Trophoblast cell (in vitro differentiated cells and primary cell): ENCODE results near the gene TMEM150A.
"Not testable (repeated sequence)": the region's sequence is repeated elsewhere in the genome, so short reads cannot be mapped to it uniquely, and the experiment has no call there.

Experiments
- DNase-seq, 2 donors: peaks; one replicate each; pipeline ENCODE4 v3.0.0-alpha.2; 2016
- H2AFZ ChIP-seq: 2 replicates; pipeline ENCODE4 v1.6.1; 2013; ENCODE audit warnings: low read length, moderate library complexity, mild to moderate bottlenecking; ENCODE audit not compliant: insufficient read depth, poor library complexity
- H2AK5ac ChIP-seq: 2 replicates; pipeline ENCODE4 v1.6.1; 2013; ENCODE audit warnings: mild to moderate bottlenecking, low read length
- H2BK120ac ChIP-seq: 2 replicates; pipeline ENCODE4 v1.6.1; 2013; ENCODE audit warnings: low read length, mild to moderate bottlenecking, moderate library complexity; ENCODE audit not compliant: insufficient read depth, poor library complexity
- H2BK12ac ChIP-seq: 2 replicates; pipeline ENCODE4 v1.6.1; 2013; ENCODE audit warnings: mild to moderate bottlenecking, low read length, moderate library complexity
- H2BK5ac ChIP-seq: 2 replicates; pipeline ENCODE4 v1.6.1; 2013; ENCODE audit warnings: low read length, low read depth, moderate library complexity, mild to moderate bottlenecking; ENCODE audit not compliant: poor library complexity
- H3K14ac ChIP-seq: 2 replicates; pipeline ENCODE4 v1.6.1; 2013; ENCODE audit warnings: mild to moderate bottlenecking, low read length
- H3K18ac ChIP-seq: 2 replicates; pipeline ENCODE4 v1.6.1; 2013; ENCODE audit warnings: mild to moderate bottlenecking, low read length
- H3K23ac ChIP-seq: 2 replicates; pipeline ENCODE4 v1.6.1; 2013; ENCODE audit warnings: low read length
- H3K27ac ChIP-seq: 2 replicates; pipeline ENCODE4 v1.5.1; 2013; ENCODE audit warnings: low read depth, mild to moderate bottlenecking, inconsistent platforms, low read length, moderate library complexity
- H3K27me3 ChIP-seq: 2 replicates; pipeline ENCODE4 v1.6.1; 2013; ENCODE audit warnings: inconsistent platforms, mild to moderate bottlenecking, low read length, moderate library complexity; ENCODE audit not compliant: insufficient read depth
- H3K36me3 ChIP-seq, 2 experiments: 1 replicate in 1 of 2; 2 replicates in 1 of 2; pipeline ENCODE4 v1.6.1; 2013; ENCODE audit warnings: low read length in 2 of 2, mild to moderate bottlenecking in 2 of 2, moderate library complexity in 1 of 2; ENCODE audit not compliant: insufficient read depth in 2 of 2, control insufficient read depth in 1 of 2
- H3K4ac ChIP-seq: 2 replicates; pipeline ENCODE4 v1.6.1; 2013; ENCODE audit warnings: low read depth, mild to moderate bottlenecking, low read length, moderate library complexity
- H3K4me1 ChIP-seq, 2 experiments: 1 replicate in 1 of 2; 2 replicates in 1 of 2; pipeline ENCODE4 v1.6.1; 2013; ENCODE audit warnings: low read length in 2 of 2, mild to moderate bottlenecking in 2 of 2, moderate library complexity in 1 of 2; ENCODE audit not compliant: insufficient read depth in 2 of 2, control insufficient read depth in 1 of 2
- H3K4me2 ChIP-seq: 2 replicates; pipeline ENCODE4 v1.6.1; 2013; ENCODE audit warnings: inconsistent platforms, mild to moderate bottlenecking, low read length, moderate library complexity
- H3K4me3 ChIP-seq: 2 replicates; pipeline ENCODE4 v1.5.1; 2013; ENCODE audit warnings: mild to moderate bottlenecking, low read depth, low read length, inconsistent platforms
- H3K79me1 ChIP-seq: one replicate; pipeline ENCODE4 v1.6.1; 2013; ENCODE audit warnings: low read length
- H3K79me2 ChIP-seq: 2 replicates; pipeline ENCODE4 v1.6.1; 2013; ENCODE audit warnings: low read length, mild to moderate bottlenecking; ENCODE audit not compliant: control insufficient read depth, insufficient read depth, poor library complexity
- H3K9ac ChIP-seq: 2 replicates; pipeline ENCODE4 v1.6.1; 2013; ENCODE audit warnings: mild to moderate bottlenecking, low read length
- H3K9me3 ChIP-seq: 2 replicates; pipeline ENCODE4 v1.6.1; 2013; ENCODE audit warnings: low read depth, mild to moderate bottlenecking, control low read depth, inconsistent platforms, low read length; ENCODE audit not compliant: insufficient read depth
- H4K12ac ChIP-seq: 2 replicates; pipeline ENCODE4 v1.6.1; 2013; ENCODE audit warnings: low read depth, mild to moderate bottlenecking, low read length, moderate library complexity
- H4K8ac ChIP-seq: 2 replicates; pipeline ENCODE4 v1.6.1; 2013; ENCODE audit warnings: low read depth, mild to moderate bottlenecking, low read length, moderate library complexity
- H4K91ac ChIP-seq: one replicate; pipeline ENCODE4 v1.6.1; 2013; ENCODE audit warnings: low read depth, mild to moderate bottlenecking, low read length, moderate library complexity
- WGBS: extraction: QIAGEN DNeasy Blood & Tissue Kit; methylation state at CpG from one replicate; pipeline ENCODE4 v1.1.7; 2013; ENCODE audit warnings: missing lambda C conversion rate; ENCODE audit not compliant: insufficient read length, insufficient coverage; ENCODE audit errors: extremely low coverage; 5-methylcytosine and 5-hydroxymethylcytosine counted together

Gene TMEM150A

GRCh38 chr2:85619617-85620016 is 17.1 kb upstream of the TMEM150A start:
- Histone ChIP-seq H3K27ac (no peak overlapping the region), H3K18ac (no peak overlapping the region), H2BK5ac (no peak overlapping the region), H3K27me3 (no peaks in the 10 kb centered on the region), H3K4me1 (no peaks in the 10 kb centered on the region), H4K8ac (no peak overlapping the region), H3K9me3 (no peaks in the 10 kb centered on the region), H3K23ac (no peak overlapping the region), H3K14ac (no peak overlapping the region), H4K91ac (no peak overlapping the region), H2BK120ac (no peak overlapping the region), H4K12ac (no peak overlapping the region), H3K79me2 (peaks cover 3% of the 10 kb centered on the region), H2BK12ac (no peak overlapping the region), H3K36me3 (peaks cover 26 to 41% of the 10 kb centered on the region in 2 experiments), H2AK5ac (no peak overlapping the region), H3K4me3 (no peak overlapping the region), H3K9ac (no peak overlapping the region), H3K4me2 (no peak overlapping the region), H3K4ac (no peak overlapping the region), H2AFZ (no peak overlapping the region), H3K79me1 (peaks cover 2% of the 10 kb centered on the region)
- no peak for DNase-seq
- WGBS: no CpG with 5 or more reads among the region's 6 CpGs

- H2BK12ac ChIP-seq, H3K9ac ChIP-seq, H3K27ac ChIP-seq, H3K9me3 ChIP-seq, H2BK5ac ChIP-seq, H4K8ac ChIP-seq, H3K79me1 ChIP-seq, H2AK5ac ChIP-seq, H2AFZ ChIP-seq, H3K4me1 ChIP-seq, H4K12ac ChIP-seq, H2BK120ac ChIP-seq, H3K18ac ChIP-seq, H3K4me3 ChIP-seq, H3K23ac ChIP-seq, H3K27me3 ChIP-seq, H3K79me2 ChIP-seq, H4K91ac ChIP-seq, DNase-seq, H3K14ac ChIP-seq: not testable (repeated sequence)
- WGBS: no CpG with 5 or more reads among the region's 5 CpGs
- Histone ChIP-seq H3K4me2 (peak overlapping the region; percentile 66), H3K4ac (peak overlapping the region; percentile 17), H3K36me3 (peaks cover 17 to 26% of the 10 kb centered on the region in 2 experiments)
Measured at GRCh38 chr2:85617723-85618122, 15.2 kb upstream of the TMEM150A start.

GRCh38 chr2:85615413-85615728 is 12.9 kb upstream of the TMEM150A start:
- Histone ChIP-seq H4K91ac (peak overlapping the region; percentile 46), H3K4me3 (no peak overlapping the region), H4K12ac (no peak overlapping the region), H2BK12ac (no peak overlapping the region), H3K79me1 (peaks cover 11% of the 10 kb centered on the region), H3K79me2 (peaks cover 8% of the 10 kb centered on the region), H2AFZ (no peak overlapping the region), H4K8ac (peak overlapping the region; percentile 61), H3K36me3 (peaks cover 10% of the 10 kb centered on the region in 2 experiments), H3K4me2 (no peak overlapping the region), H3K27me3 (no peaks in the 10 kb centered on the region), H3K9ac (no peak overlapping the region), H3K18ac (no peak overlapping the region), H3K14ac (no peak overlapping the region), H3K4me1 (peaks cover 0 to 3% of the 10 kb centered on the region in 2 experiments), H2BK120ac (no peak overlapping the region), H2AK5ac (no peak overlapping the region), H3K27ac (no peak overlapping the region), H3K4ac (no peak overlapping the region), H3K23ac (no peak overlapping the region), H3K9me3 (no peaks in the 10 kb centered on the region), H2BK5ac (no peak overlapping the region)
- DNase-seq: no peak
- no CpG with 5 or more reads among the region's 17 CpGs for WGBS

GRCh38 chr2:85614757-85615156 is 12.3 kb upstream of the TMEM150A start:
- not testable (repeated sequence) for H3K4me1 ChIP-seq, H3K9ac ChIP-seq, H3K4me3 ChIP-seq, H3K23ac ChIP-seq, H4K8ac ChIP-seq, H3K4me2 ChIP-seq, H3K27me3 ChIP-seq, H3K4ac ChIP-seq, H4K91ac ChIP-seq, H2AK5ac ChIP-seq, H2BK5ac ChIP-seq, H3K27ac ChIP-seq, H2AFZ ChIP-seq, H3K18ac ChIP-seq, H4K12ac ChIP-seq, H3K9me3 ChIP-seq, H3K14ac ChIP-seq, H3K36me3 ChIP-seq, H2BK12ac ChIP-seq, H2BK120ac ChIP-seq, H3K79me2 ChIP-seq
- peak in 1 of 2 donors; percentile 44 for DNase-seq
- WGBS: no CpG with 5 or more reads among the region's 7 CpGs
- peaks cover 11% of the 10 kb centered on the region for H3K79me1 ChIP-seq
